Colon (tissue), 2 donors: Measurements from ENCODE around the gene DCAF6.
"Not testable (repeated sequence)": the region's sequence is repeated elsewhere in the genome, so short reads cannot be mapped to it uniquely, and the experiment has no call there.

Source experiments
- FAIRE-seq: peaks from 2 replicates; lab custom pipeline; 2012; peaks lifted over from hg19 to GRCh38; lab: Jason Lieb, UNC
- donor health status: control.
- donor health status: control.

The DCAF6 gene

DNA sequence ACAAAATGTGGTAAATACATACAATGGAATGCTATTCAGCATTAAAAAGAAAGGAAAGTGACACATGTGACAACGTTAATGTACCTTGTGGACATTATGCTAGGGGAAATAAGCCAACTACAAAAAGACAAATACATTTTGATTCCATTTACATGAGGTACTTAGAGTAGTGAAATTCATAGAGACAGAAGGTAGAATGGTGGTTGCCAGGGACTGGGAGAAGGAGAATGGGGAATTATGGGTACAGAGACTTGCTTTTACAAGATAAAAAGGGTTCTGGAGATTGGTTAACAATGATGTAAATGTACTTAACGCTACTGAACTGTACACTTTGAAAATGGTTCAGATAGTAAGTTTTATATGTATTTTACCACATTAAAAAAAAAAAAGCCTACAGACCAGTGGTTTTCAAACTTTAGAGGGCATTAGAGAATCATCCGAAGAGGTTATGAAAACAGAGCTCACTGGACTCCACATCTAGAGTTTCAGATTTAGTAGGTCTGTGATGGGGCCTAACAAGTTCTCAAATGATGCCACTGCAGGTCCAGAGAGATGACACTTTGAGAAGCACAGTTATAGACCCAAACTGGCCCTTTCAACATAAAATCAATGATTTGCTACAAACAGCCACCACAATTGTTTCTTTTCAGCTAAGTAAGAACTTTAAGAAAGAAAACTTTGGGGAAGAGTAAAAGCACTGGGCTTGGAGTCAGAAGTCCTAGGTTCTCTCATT, 13.0 kb upstream of the DCAF6 start:
- FAIRE-seq = no peak

DNA sequence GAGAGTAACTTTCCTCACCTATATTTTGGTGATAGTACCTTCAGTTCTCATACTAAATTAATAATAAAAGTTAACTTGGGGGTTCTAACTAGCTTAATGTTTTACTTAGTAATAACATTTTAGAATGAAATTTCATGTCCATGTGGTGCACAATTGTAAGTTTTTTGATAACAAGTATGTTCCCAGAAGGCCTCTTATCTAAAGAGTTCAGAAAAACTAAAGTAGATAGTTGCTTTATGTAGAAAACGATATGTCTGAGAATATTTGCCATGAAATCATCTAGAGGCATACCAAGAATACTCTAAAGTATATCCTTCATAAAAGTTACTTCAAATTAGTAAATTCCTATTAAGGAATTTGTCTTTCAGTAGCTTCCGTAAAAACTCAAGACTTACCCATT, 12.4 kb upstream of the DCAF6 start:
- no peak for FAIRE-seq

DNA sequence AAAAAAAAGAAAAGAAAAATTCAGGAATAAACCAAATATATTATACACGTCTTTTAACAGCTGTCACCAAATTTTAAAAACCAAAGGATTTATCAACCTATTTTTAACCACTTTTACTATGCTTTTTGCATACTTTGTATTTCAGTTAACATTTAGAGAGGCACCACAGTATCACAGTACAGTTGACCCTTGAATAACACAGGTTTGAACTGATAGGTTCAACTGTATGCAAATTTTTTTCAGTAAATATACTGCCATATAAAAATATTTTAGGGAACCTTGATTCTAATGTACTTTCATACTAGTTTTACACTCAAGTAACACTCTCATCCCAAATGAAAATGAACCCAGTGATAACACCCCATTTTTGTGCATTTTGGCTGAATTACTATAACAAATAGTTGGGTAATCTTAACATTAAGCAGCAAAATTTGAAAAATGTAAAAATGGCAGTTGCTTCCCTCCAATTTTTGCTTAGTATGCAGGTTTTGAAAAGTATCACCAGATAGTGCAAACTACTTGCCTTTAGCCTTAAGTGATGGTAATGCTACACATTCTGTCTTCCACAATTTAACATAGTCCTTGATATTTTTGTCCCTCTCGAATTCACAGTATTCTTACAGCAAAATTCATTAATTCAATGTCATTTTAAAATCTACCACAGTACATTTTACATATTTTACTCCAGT, 11.8 kb upstream of the DCAF6 start:
- FAIRE-seq = no peak

DNA sequence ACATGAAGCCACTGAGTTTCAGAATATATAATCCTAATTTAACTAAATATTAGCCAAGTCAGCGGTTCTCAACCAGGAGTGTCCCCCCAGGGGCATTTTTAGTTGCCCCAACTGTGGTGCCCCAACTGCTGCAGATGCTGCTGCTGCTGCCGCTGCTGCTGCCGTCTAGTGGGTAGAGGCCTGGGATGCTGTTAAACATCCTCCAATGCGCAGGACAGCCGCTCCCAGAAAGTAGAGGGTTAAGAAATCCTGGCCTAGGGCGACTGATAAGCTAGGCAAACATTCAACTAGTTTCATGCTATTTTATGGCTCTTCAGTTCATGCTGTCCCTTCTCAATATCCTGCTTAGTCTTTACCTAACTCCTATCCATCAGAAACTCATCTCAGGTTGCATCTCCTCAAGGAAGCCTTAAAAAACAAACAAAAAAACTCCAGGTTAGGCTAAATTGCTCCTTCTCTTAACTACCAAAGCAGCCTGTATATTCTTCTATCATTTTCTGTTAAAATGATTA, 9.9 kb upstream of the DCAF6 start:
- FAIRE-seq = no peak

DNA sequence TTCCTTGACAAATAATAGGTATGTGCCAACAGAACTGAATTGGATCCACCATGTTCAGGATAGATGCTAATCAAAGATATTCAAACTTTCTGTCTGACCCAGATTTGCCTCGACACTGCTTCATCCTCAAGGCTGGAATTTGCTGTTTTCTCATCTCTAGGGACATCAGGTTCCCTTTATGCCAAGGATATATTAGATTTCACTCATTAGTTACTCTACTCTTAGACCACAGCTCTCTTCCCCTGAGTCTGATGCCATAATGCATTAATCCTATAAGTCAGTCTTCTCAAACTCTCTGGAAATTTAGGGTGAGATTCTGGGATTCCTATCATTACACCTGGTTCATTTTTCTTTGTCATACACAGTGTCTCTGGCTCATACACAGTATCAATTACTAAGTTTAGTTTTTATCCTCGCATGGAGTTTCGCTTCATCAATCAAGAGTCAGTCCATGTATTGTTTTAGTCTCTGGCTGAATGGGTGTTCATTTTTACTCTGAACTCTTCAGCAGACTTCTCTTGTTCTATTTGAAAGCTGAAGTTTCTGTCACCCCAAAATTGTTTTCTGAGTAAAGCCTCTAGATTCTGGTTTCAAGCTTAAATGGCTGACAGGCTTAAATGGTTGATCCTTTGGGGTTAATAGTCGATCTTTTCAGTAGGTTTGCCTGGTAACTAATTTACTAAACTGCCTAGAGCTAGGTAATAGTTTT, 9.3 kb upstream of the DCAF6 start:
- no peak for FAIRE-seq

DNA sequence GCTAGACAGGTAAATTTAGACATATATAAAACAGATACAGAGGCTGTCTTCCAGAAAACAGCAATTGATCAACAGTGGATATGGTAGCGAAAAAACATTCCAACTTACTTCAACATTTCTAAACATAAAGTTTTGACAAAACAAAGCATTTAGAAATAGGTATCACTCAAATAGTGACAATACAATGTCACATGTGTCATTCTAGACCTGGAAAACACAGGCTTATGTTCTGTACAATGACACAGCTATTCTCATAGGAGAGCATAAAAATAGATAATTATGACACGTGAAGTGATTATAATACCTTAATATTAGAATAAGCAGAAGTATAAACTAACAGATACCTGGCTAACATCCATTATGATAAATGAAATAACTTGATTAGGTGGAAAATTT, 8.0 kb upstream of the DCAF6 start:
- FAIRE-seq = no peak

DNA sequence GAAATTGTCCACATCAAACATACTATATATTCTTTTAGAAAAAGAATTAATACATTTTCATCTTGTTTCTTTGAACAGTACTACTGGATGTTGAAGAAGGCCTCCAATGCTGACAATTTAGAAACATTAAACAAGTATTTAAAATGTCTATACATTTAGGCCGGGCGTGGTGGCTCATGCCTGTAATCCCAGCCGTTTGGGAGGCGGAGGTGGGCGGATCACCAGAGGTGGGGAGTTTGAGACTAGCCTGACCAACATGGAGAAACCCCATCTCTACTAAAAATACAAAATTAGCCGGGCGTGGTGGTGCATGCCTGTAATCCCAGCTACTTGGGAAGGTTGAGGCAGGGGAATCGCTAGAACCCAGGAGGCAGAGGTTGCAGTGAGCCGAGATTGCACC, 7.6 kb upstream of the DCAF6 start:
- not testable (repeated sequence) for FAIRE-seq

DNA sequence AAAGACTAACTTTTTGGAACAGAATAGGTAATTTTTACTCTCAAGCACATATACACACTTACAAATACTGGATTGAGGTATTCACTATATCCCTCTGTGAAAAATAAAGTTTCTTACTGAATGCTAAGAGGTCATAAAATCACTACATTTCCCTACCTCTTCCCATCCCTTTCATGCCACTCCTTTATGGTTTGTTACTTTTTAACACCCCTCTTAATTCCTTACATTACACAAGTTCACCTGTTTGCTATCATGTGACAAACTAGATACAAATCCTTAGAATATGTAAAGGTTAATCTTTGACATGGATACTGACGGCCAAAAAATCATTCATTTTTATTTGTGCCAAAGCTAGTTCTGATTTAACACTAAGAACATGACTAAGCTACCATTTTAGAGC, 6.8 kb upstream of the DCAF6 start:
- no peak for FAIRE-seq

DNA sequence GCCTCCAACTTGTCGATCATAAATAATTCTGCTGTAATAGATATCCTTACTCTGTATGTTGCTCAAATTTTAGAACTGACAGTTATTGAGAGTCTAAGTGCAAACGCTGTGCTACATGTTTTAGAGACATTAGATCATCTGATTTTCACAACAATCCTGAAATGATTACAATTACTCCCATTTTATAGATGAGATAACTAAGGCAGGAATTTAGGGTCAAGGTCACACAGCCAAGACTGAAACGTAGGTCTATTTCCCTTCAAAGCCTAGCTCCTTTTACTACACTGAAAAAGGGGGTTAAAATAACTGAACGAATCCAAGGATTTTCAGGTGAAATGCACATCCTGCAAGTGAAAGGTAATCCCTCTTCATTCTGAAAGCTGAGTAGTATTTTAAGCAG, 2.7 kb upstream of the DCAF6 start:
- no peak for FAIRE-seq

DNA sequence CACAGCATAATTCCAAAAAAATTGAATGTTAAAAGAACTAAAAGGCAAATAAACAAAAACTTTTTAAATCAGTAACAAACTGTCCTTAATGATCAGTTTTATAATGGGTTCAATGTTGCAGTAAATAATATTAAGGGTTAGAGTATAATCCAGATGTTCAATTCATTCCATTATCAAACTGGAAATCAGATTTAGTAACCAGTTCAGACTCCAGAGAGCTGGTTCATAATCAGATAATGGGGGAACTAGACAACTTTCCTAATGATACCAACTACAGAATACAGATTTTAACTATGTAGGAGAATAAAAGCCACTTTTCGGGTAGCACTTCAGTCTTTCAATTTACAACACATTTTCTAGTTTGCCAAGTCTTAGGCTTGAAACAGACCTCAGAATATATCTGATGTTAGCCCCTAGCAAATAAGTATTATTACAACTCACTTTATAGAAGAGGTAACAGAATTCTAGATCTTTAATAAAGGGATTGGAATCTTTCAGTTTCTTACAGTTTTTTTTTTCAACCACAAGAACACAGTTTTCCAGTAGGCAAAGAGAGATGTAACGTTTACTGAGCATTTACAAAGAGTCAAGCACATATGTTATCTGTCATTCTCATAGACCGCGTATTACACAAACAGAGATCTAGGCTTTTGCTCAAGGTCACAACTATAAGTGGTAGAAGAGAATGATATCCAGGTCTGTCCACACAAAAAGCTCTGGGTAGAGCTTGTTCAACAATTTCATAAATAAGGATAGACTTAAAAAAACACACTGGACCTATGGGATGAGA, 1.9 kb upstream of the DCAF6 start:
- FAIRE-seq = no peak

DNA sequence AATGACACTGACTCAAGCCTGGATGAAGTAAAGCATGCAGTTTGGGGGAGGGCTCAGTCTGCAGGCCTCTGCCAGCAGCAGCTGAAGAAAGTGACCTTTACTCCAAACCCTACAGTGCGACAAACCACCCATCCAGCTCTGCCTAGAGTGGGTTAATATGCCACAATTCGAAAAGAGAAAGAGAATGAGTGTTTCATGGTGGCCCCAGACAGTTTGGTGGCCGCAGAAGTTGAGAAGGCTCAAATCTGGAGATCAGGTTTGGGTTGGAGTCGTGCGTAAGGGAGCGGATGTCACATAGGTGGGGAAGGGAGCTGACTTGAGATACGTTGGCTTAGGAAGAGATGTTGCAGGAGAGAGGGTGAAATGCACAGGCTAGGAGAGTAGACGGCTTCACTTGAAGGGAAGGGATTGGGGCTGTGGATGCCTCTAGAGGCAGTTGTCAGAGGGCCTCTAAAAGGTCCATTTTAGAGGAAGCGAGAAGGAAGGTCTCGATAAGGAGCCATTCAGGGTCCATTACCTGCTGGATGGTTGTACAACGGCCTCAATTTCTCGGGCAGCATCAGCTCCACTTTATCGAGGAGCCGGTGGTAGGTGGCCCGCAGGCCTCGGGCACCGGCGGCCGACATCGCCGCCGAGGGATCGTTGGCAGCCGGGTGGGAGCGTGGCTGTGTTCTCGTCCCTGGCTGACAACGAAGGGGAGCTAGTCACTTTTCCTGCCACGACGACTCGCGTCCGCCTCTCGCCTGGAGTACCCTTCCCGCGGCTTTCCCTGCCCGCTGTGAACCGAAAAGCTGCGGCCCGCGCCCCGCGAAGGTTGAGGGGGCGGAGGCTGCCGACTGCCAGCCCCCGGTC, 1.0 kb upstream of the DCAF6 start:
- FAIRE-seq = no peak

DNA sequence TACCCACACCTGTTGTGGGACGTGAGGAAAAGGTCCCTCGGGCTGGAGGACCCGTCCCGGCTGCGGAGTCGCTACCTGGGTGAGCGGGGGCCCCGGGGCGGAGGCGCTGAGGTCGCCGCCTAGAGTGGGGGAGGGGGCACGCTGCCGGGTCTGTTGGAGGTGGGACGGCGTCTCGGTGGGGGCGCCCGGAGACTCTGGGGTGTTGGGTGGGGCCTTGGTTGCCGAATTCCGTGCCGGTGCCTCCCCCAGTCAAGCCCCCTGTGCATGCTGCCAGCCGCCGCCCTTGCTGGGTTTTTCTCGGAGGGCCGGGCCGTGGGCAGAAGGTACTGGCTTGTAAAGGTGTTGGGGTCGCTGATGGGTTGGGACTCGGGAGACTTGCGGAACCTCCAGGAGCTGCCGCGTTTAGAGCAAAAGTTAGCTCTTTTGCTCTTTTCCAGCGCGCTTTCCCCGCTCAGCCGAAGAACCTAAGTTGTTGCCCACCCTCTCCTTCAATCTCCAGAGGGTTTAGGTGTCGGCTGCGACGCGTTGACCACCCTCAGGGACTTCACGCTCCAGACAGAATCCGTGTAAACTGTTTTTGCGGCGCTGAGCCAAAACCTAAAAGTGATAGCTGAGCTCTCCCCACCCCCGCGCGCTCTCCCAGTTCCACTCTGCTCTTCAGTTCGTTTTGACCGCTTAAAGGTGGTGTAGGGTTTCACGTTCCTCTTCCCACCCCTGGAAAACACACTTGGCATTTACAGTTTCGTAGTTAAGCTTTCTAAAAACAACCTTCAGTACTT, 636 bp downstream of the DCAF6 start, which contains the start of gene MPC2:
Gene MPC2 (minus strand): TSS at position 143 of the 779 bp plus-strand sequence. CDS start 1,231 bp downstream, outside the sequence.
- no peak for FAIRE-seq

DNA sequence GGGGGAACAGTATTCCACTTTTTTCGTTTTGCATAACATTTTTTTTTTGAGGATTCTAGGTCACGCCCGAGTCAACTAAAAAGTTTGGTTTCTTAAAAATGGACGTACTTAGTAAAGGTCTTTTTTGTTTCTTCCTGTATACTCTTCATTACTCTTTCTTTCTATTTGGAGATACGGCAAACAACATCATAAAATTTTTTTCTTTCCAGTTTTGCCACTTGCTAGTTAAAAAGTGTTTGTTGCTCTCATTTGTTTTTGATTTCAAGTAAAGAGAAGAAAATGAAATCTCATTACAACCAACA, 1.2 kb downstream of the DCAF6 start:
- FAIRE-seq = no peak

DNA sequence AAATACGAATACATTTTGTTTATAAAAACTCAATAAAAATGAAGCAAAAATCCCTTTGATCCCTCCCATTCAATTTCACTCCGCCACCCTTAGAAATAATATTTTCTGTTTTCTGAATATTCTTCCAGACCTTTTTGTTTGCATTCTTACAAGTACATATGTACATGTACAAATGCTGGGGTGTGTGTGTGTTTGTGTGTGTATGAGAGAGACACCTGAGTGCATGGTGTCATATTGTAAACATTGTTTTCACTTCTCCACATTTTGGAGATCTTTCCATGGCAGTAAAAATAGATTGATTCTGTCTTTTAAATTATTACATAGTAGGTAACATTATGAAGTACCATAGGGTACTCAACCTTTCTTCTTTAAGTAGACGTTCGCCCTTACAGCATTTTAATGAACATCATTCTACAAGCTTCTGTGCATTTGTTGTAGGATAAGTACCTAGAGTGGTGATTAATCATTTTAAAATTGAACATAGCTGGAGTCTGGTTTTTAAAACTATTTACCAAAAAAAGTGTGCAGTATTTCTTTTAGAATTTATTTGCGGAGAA, 1.7 kb downstream of the DCAF6 start:
- no peak for FAIRE-seq

DNA sequence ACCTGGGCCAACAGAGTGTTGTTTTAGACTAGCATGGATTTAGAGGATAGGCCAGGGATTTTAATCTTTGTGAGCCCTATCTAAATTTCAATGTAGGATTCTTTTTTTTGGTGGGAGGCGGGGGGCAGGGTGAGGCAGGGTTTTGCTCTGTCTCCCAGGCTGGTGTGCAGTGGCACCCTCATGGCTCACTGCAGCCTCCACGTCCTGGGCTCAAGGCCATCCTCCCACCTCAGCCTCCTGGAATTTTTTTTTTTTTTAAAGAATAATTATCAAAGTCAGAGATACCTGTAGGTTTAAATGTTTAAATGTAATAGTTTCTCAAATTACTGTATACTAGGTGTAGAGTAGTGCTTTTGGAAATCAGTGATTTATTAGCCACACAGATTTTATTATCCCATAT, 3.8 kb downstream of the DCAF6 start:
- no peak for FAIRE-seq

DNA sequence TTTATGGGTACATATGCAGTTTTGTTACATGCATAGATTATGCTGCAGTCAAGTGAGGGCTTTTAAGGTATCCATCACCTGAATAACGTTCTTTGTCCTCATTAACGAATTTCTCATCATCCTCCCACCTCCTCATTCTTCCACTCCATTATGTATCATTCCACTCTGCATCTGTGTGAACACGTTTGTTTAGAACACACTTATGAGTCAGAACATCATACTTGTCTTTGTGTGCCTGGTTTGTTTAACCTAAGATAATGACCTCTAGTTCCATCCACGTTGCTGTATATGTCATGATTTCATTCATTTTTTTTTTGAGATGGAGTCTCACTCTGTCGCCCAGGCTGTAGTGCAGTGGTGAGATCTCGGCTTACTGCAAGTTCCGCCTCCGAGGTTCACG, 7.1 kb downstream of the DCAF6 start:
- no peak for FAIRE-seq

DNA sequence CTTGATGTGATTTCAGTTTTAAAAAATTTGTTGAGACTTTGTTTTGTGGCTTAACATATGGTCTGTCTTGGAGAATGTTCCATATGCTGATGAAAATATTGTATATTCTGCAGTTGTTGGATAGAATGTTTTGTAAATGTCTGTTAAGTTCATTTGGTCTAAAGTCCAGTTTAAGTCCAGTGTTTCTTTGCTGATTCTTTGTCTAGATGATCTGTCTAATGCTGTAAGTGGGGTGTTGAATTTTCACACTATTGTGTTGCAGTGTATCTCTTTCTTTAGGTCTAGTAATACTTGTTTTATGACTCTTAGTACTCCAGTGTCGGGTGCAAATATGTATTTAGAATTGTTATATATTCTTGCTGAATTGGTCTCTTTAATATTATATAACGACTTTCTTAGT, 11.2 kb downstream of the DCAF6 start:
- FAIRE-seq = no peak

DNA sequence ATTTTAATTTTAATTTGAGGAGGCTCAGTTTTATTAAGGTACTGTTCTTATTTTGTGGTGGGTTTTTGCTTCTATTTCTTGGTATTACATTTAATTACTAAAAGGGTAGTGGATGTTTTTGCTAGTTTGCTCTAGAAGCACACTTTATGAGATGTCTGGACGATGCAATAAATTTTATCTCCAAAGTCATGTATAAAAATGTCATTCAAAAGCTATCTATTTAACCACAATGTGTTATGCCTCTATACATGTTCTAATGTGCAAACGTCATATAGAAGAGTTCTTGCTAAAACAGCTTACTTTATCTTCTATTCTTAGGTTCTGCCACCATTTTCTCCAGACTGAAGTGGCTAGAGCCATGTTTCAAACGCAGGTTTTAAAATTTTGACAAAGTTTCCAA, 13.3 kb downstream of the DCAF6 start:
- no peak for FAIRE-seq

DNA sequence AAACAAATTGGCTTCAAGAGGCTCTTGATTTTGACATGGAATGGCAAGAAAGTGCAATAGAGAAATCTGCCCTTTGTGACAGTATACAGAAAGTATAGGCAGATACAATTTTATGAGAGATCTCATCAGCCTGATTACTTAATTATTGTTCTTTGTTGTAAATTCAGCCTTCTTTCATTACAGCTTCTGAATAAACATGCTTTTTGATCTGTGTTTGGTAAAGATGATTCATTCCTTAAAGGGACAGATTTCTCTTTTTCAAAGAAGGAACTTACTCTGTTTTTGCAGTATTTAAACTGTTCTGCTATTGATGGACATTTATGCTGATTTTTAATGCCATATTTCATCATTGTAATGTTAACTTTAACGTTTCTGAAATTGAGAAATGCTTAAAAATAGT, 14.1 kb downstream of the DCAF6 start:
- FAIRE-seq = no peak

DNA sequence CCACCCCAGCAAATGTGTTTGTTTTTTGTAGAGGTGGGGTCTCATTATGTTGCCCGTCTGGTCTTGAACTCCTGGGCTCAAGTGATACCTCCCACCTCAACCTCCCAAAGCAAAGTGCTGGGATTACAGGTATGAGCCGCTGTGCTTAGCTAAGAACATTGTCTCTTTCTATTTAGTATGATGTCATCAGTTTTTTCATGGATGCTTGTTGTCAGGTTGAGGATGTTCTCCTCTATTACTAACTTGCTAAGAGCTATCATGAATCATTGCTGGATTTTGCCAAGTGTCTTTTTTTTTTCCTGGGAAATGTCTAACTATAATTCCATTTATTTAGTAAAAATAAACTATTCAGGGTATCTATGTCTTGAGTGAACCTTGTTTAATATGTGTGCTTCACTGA, 19.4 kb downstream of the DCAF6 start:
- FAIRE-seq = no peak
